A673 (cell line): Measurements from ENCODE around the gene NR1H3. TPM values are rescaled to one million over a fixed set of nuclear protein-coding genes. Genes with fewer than 3 reads are reported as not detected.
A peak's percentile ranks its signal among the peaks of the same experiment; 100 is the strongest.

ENCODE experiments used
- BruUV-seq: library from RNA; stranded (reverse); fragments of 400-500 nt; replicated peaks from 2 replicates; lab custom pipeline; 2021; lab: Mats Ljungman, UMichigan
- CTCF ChIA-PET: fragments of 300-600 bp; sonication (Branson Sonifier 250); formaldehyde crosslinking; loops from one replicate; lab custom pipeline; 2022; ENCODE audit warnings: antibody characterized with exemption; lab: Charles Lee
- POLR2A ChIA-PET: fragments of 300-600 bp; sonication (Branson Sonifier 250); formaldehyde crosslinking; loops from one replicate; lab custom pipeline; 2022; ENCODE audit warnings: antibody characterized with exemption; ENCODE audit not compliant: low non-redundant PET; lab: Charles Lee
- DNase-seq: peaks from one replicate; pipeline ENCODE4 v3.0.0-alpha.2; 2015; ENCODE audit warnings: low spot score
- H3K27ac ChIP-seq: fragments of 200-600 bp; sonication (generic); 2 replicates; pipeline ENCODE4 v1.5.1; 2016; ENCODE audit warnings: mixed run types, low read depth, mild to moderate bottlenecking, mixed read lengths, antibody characterized with exemption, low read length; ENCODE audit not compliant: poor library complexity, severe bottlenecking
- H3K27me3 ChIP-seq: fragments of 200-600 bp; sonication (generic); replicated peaks from 2 replicates; pipeline ENCODE4 v1.6.1; 2017; ENCODE audit warnings: mixed run types, low read depth, mild to moderate bottlenecking, mixed read lengths, antibody characterized with exemption, low read length; ENCODE audit not compliant: insufficient read depth, poor library complexity
- H3K36me3 ChIP-seq: fragments of 200-600 bp; sonication (generic); 2 replicates; pipeline ENCODE4 v1.6.1; 2016; ENCODE audit warnings: mixed run types, mild to moderate bottlenecking, mixed read lengths, antibody characterized with exemption, low read length; ENCODE audit not compliant: insufficient read depth, poor library complexity, severe bottlenecking
- H3K4me1 ChIP-seq: fragments of 200-600 bp; sonication (generic); 2 replicates; pipeline ENCODE4 v1.6.1; 2017; ENCODE audit warnings: mixed run types, mild to moderate bottlenecking, mixed read lengths, antibody characterized with exemption, low read length; ENCODE audit not compliant: insufficient read depth, poor library complexity, severe bottlenecking
- H3K4me3 ChIP-seq: fragments of 200-600 bp; sonication (generic); 2 replicates; pipeline ENCODE4 v1.5.1; 2016; ENCODE audit warnings: low read depth, mixed run types, mild to moderate bottlenecking, mixed read lengths, low read length; ENCODE audit not compliant: poor library complexity, severe bottlenecking
- H3K9me3 ChIP-seq: fragments of 200-600 bp; sonication (generic); 2 replicates; pipeline ENCODE4 v1.6.1; 2016; ENCODE audit warnings: mixed run types, low read depth, mild to moderate bottlenecking, mixed read lengths, antibody characterized with exemption, low read length; ENCODE audit not compliant: poor library complexity, severe bottlenecking
- EZH2 ChIP-seq: fragments of 200-600 bp; sonication (generic); IDR thresholded peaks from 2 replicates; pipeline ENCODE4 v1.6.1; 2017; ENCODE audit warnings: borderline replicate concordance, low read depth, mild to moderate bottlenecking, mixed read lengths, antibody characterized with exemption, low read length; ENCODE audit not compliant: poor library complexity, severe bottlenecking
- intact Hi-C: fragments of 100-400 bp; cut with micrococcal nuclease; formaldehyde crosslinking; loops from one replicate; pipeline ENCODE4 v1.10.0; 2022; ENCODE audit not compliant: unreplicated experiment
- total RNA-seq: library from RNA; stranded (reverse); gene quantifications from 2 replicates; pipeline ENCODE4 v1.2.3, GENCODE V29; 2021
- TF ChIP-seq, protein P1 (sequence below): fragments of 300-800, 200-600 bp; sonication (generic); conservative IDR thresholded peaks from 2 replicates; pipeline ENCODE4 v1.5.1; 2017; ENCODE audit warnings: low read depth, mild to moderate bottlenecking, antibody characterized with exemption, low read length, moderate library complexity, mixed read lengths

NR1H3 gene
- total RNA-seq, 1 experiment from 2014 or later: 14.5 TPM

DNA sequence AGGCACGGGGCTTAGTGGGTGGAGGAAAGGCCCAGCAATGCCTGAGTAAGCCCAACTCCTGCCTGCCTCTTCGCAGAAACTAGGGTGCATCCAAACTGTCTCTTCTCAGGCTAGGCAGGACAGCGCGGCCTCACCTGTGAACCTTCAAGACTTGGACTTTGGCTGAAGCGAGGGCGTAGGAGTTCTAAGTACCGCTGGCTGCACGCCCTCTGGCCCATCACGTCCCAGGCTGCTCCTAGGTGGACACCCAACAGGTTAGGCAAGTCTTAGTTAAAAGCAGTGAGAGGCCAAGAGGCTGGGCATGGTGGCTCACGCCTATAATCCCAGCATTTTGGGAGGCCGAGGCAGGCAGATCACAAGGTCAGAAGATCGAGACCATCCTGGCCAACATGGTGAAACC is 44.9 kb upstream of the NR1H3 start:
- Histone ChIP-seq H3K4me1 (peaks cover 16% of the 10 kb centered on the region), H3K4me3 (no peak overlapping the region), H3K27ac (no peak overlapping the region), H3K36me3 (peaks cover 2% of the 10 kb centered on the region), H3K9me3 (peaks cover 3% of the 10 kb centered on the region), H3K27me3 (no peaks in the 10 kb centered on the region)
- intact Hi-C loops: no loop called here
- no TSS peak for BruUV-seq
- CTCF ChIA-PET: no interaction called here
- TF ChIP-seq, protein P1, sequence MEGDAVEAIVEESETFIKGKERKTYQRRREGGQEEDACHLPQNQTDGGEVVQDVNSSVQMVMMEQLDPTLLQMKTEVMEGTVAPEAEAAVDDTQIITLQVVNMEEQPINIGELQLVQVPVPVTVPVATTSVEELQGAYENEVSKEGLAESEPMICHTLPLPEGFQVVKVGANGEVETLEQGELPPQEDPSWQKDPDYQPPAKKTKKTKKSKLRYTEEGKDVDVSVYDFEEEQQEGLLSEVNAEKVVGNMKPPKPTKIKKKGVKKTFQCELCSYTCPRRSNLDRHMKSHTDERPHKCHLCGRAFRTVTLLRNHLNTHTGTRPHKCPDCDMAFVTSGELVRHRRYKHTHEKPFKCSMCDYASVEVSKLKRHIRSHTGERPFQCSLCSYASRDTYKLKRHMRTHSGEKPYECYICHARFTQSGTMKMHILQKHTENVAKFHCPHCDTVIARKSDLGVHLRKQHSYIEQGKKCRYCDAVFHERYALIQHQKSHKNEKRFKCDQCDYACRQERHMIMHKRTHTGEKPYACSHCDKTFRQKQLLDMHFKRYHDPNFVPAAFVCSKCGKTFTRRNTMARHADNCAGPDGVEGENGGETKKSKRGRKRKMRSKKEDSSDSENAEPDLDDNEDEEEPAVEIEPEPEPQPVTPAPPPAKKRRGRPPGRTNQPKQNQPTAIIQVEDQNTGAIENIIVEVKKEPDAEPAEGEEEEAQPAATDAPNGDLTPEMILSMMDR: no peak
- no peak for TF ChIP-seq EZH2
- no peak for DNase-seq
- POLR2A ChIA-PET: interaction anchor here (0.8 kb wide), 1 partner anchor 806 kb away, joined by 4 read pairs; no protein-coding TSS in a partner anchor

DNA sequence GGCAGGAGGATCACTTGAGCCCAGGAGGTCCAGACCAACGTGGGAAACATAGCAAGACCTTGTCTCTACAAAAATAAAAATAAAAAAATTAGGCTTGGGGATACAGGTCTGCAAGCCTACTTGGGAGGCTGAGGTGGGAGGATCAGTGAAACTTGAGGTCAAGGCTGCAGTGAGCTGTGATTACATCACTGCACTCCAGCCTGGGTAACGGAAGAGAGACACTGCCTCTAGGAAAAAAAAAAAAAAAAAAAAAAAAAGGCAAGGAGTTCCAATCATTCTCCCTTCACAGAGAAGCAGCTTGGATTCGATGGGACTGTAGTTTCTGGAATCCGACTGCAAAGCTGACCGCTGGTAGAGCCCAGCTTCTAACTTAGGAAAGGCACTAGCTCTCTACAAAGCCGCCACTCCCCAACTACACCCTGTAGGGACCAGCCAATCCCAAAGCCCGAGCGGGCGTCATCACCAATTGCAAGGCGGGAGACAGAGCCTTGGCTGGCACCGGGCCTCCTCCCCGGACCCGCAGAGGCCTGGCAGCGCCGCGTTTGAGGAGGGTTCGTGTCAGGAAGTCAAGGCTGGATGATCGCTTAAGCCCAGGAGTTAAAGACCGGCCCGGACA is 43.7 kb upstream of the NR1H3 start:
- H3K27ac ChIP-seq: peak overlapping the region; percentile 86

DNA sequence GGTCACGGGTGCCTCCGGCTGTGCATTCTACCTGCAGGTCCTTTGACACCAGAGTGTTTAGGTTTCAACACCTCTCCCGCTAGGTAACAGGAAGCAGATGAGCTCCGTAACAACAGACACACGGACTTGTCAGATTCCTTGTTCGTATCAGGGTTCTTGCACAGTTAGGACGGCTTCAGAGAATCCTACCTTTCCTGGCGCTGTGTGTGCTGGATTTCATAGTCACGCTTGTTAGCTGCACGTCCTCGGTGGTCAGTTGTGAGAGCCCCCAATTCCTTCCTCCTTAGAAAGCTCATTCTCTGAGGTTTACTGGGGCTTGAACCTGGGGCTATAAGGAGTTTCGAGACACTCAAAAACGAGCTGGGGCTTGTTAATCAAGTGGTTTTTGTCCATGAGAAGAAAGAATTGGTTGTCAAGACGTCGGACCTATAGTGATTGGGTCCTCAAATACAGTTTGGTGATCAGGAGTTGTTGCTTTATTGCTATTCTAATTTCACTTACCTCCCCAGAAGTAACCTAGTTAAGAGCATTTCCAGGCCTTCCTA is 42.4 kb upstream of the NR1H3 start:
- Histone ChIP-seq H3K36me3 (peaks cover 15% of the 10 kb centered on the region), H3K4me1 (peaks cover 23% of the 10 kb centered on the region), H3K4me3 (peak overlapping the region; percentile 62), H3K27me3 (no peaks in the 10 kb centered on the region), H3K27ac (peak overlapping the region; percentile 86), H3K9me3 (no peaks in the 10 kb centered on the region)
- CTCF ChIA-PET: interaction anchor here (0.6 to 1.1 kb wide), 3 partner anchors 44 to 338 kb away, joined by 3 to 7 read pairs (median 5); no protein-coding TSS in a partner anchor
- BruUV-seq: TSS peak; percentile 49
- TF ChIP-seq, protein P1: no peak
- TF ChIP-seq EZH2: no peak
- intact Hi-C loops: loop anchor here (2.0 kb wide), 2 partner anchors 29 to 53 kb away; partner anchors contain the start of gene PACSIN3
- no peak for DNase-seq
- POLR2A ChIA-PET: interaction anchor here (0.6 kb wide), 1 partner anchor 618 kb away, joined by 13 read pairs; no protein-coding TSS in a partner anchor

More for the DNA sequence above, 43.7 kb upstream of the NR1H3 start:
- Histone ChIP-seq H3K9me3 (peaks cover 3% of the 10 kb centered on the region), H3K4me1 (peaks cover 16% of the 10 kb centered on the region), H3K36me3 (peaks cover 7% of the 10 kb centered on the region), H3K4me3 (peak overlapping the region; percentile 62), H3K27me3 (no peaks in the 10 kb centered on the region)
- intact Hi-C loops: loop anchor here (2.0 kb wide), 2 partner anchors 27 to 55 kb away; partner anchors contain the start of gene PACSIN3
- DNase-seq: peak; percentile 99
- CTCF ChIA-PET: interaction anchor here (0.6 to 1.1 kb wide), 7 partner anchors 8 to 277 kb away, joined by 3 to 17 read pairs (median 4); partner anchors contain the start of gene CSTPP1
- POLR2A ChIA-PET: interaction anchor here (0.6 to 0.8 kb wide), 4 partner anchors 14 to 805 kb away, joined by 3 to 23 read pairs (median 5); no protein-coding TSS in a partner anchor
- BruUV-seq: TSS peak; percentile 90
- TF ChIP-seq, protein P1: no peak
- no peak for TF ChIP-seq EZH2
